HepG2 (cell line): ENCODE measurements around the gene SPCS1. TPM values are rescaled to one million over a fixed set of nuclear protein-coding genes. Genes with fewer than 3 reads are reported as not detected.

Experiments
- CEBPZ ChIP-seq: IDR thresholded peaks from 2 replicates; pipeline ENCODE4 v1.6.1; 2012; ENCODE audit warnings: low read length, improper control_type of control experiment
- DR1 ChIP-seq: sonication (generic); formaldehyde crosslinking; IDR thresholded peaks from 2 replicates; pipeline ENCODE4 v1.8.0; 2021; ENCODE audit warnings: mild to moderate bottlenecking, missing genetic modification reagents, inconsistent platforms
- EHMT2 ChIP-seq: fragments of 200-600 bp; sonication (generic); IDR thresholded peaks from 2 replicates; pipeline ENCODE4 v1.7.0; 2017; ENCODE audit warnings: antibody characterized with exemption, low read depth, low read length, borderline replicate concordance
- IRF1 ChIP-seq: sonication (generic); formaldehyde crosslinking; IDR thresholded peaks from 2 replicates; pipeline ENCODE4 v1.4.0; 2020; ENCODE audit warnings: low read depth, mild to moderate bottlenecking, missing genetic modification reagents
- IRX3 ChIP-seq: sonication (generic); formaldehyde crosslinking; IDR thresholded peaks from 2 replicates; pipeline ENCODE4 v1.8.1; 2023; ENCODE audit warnings: mild to moderate bottlenecking, low read depth, missing genetic modification reagents, borderline replicate concordance
- KAT7 ChIP-seq: IDR thresholded peaks from 2 replicates; pipeline ENCODE4 v1.6.1; 2018; ENCODE audit warnings: borderline replicate concordance, missing compliant biosample characterization
- KDM2A ChIP-seq: sonication (generic); formaldehyde crosslinking; IDR thresholded peaks from 2 replicates; pipeline ENCODE4 v1.4.0; 2020; ENCODE audit warnings: low read depth, missing genetic modification reagents, borderline replicate concordance
- NONO ChIP-seq, 2 experiments: fragments of 450-650 bp in 1 of 2; sonication (generic) in 1 of 2; formaldehyde crosslinking in 1 of 2; IDR thresholded peaks in 1 of 2; conservative IDR thresholded peaks in 1 of 2; 2 replicates each; pipeline versions ENCODE4 v1.6.1 to v1.8.0; 2017 to 2022; ENCODE audit warnings: mild to moderate bottlenecking in 1 of 2, missing genetic modification reagents in 1 of 2, moderate library complexity in 1 of 2
- RCOR2 ChIP-seq: IDR thresholded peaks from 2 replicates; pipeline ENCODE4 v1.6.1; 2016; ENCODE audit warnings: missing biosample characterization, missing genetic modification reagents
- SATB2 ChIP-seq: sonication (generic); formaldehyde crosslinking; IDR thresholded peaks from 2 replicates; pipeline ENCODE4 v1.5.0; 2020; ENCODE audit warnings: missing genetic modification reagents
- SMARCE1 ChIP-seq: fragments of 450-650 bp; IDR thresholded peaks from 2 replicates; pipeline ENCODE4 v1.6.1; 2017; ENCODE audit warnings: borderline replicate concordance
- TCF7 ChIP-seq: sonication (generic); IDR thresholded peaks from 2 replicates; pipeline ENCODE4 v1.6.1; 2016; ENCODE audit warnings: antibody characterized with exemption, low read depth
- TFE3 ChIP-seq: IDR thresholded peaks from 2 replicates; pipeline ENCODE4 v1.6.1; 2016
- ZBTB7A ChIP-seq: sonication (generic); formaldehyde crosslinking; IDR thresholded peaks from 2 replicates; pipeline ENCODE4 v1.8.0; 2022; ENCODE audit warnings: mild to moderate bottlenecking, missing genetic modification reagents
- ZMYM2 ChIP-seq: sonication (generic); formaldehyde crosslinking; IDR thresholded peaks from 2 replicates; pipeline ENCODE4 v1.8.0; 2022; ENCODE audit warnings: mild to moderate bottlenecking, missing genetic modification reagents
- ZNF382 ChIP-seq: sonication (generic); formaldehyde crosslinking; IDR thresholded peaks from 2 replicates; pipeline ENCODE4 v1.5.0; 2020; ENCODE audit warnings: missing genetic modification reagents, mild to moderate bottlenecking, borderline replicate concordance
- ZNF430 ChIP-seq: sonication (generic); formaldehyde crosslinking; IDR thresholded peaks from 2 replicates; pipeline ENCODE4 v1.9.0; 2021; ENCODE audit warnings: mild to moderate bottlenecking, missing genetic modification reagents
- ZNF512B ChIP-seq: sonication (generic); formaldehyde crosslinking; IDR thresholded peaks from 2 replicates; pipeline ENCODE4 v1.5.1; 2020; ENCODE audit warnings: missing genetic modification reagents, mild to moderate bottlenecking, borderline replicate concordance
- ZNF562 ChIP-seq: sonication (generic); formaldehyde crosslinking; IDR thresholded peaks from 2 replicates; pipeline ENCODE4 v1.8.0; 2022; ENCODE audit warnings: missing genetic modification reagents, borderline replicate concordance
- ZNF614 ChIP-seq: IDR thresholded peaks from 2 replicates; pipeline ENCODE4 v1.6.1; 2018; ENCODE audit warnings: missing biosample characterization, missing genetic modification reagents, inconsistent platforms, borderline replicate concordance
- ZSCAN25 ChIP-seq: sonication (generic); formaldehyde crosslinking; IDR thresholded peaks from 2 replicates; pipeline ENCODE4 v1.8.0; 2022; ENCODE audit warnings: mild to moderate bottlenecking, missing genetic modification reagents
- polyA plus RNA-seq, 8 experiments: library from polyadenylated mRNA; depleted of rRNA in 3 of 8; stranded (reverse) in 7 of 8; unstranded in 1 of 8; fragments of >200 nt; fragmentation: Illumina TruSeq in 4 of 8; extraction: Trizol in 4 of 8; gene quantifications; 2 replicates each; pipeline versions ENCODE4 v1.2.1 to v1.2.3, GENCODE V29; 2011 to 2016; ENCODE audit warnings: low read depth in 4 of 8, missing spikeins in 1 of 8, mixed read lengths in 1 of 8; ENCODE audit not compliant: insufficient read depth in 1 of 8
- total RNA-seq, 5 experiments: library from RNA; depleted of rRNA; stranded (reverse); fragments of >200 nt; fragmentation: Illumina TruSeq; extraction: Trizol; gene quantifications; 2 replicates each; pipeline ENCODE4 v1.2.3, GENCODE V29; 2016; ENCODE audit warnings: low read depth in 1 of 5

Gene SPCS1
- total and polyA plus RNA-seq, 2 of the 13 experiments (the other 11 are each of a cell fraction or from before 2014, with no cell fraction given) = 84.6 to 120 TPM

GRCh38 chr3:52704611-52705437 lies 1.1 kb upstream of the SPCS1 start (continued):
- TF ChIP-seq IRF1 (CRISPR knock-in tag) = no peak
- TF ChIP-seq TFE3 (CRISPR knock-in tag) = peak; percentile 87
- TF ChIP-seq KAT7 = no peak
- peak; percentile 67; the same call in 1 of the 2 replicates for TF ChIP-seq DR1 (CRISPR knock-in tag)
- no peak for TF ChIP-seq ZNF382 (CRISPR knock-in tag)
- TF ChIP-seq NONO (IDR thresholded peaks at IDR 0.05) = no peak
- peak; percentile 66 for TF ChIP-seq NONO (CRISPR knock-in tag; conservative IDR thresholded peaks at IDR 0.05)
- 0 out of 2 replicates have a peak, but pooled peaks have one; percentile 30 for TF ChIP-seq SATB2 (CRISPR knock-in tag)
- peak; percentile 97 for TF ChIP-seq TCF7
- no peak for TF ChIP-seq CEBPZ
- peak; percentile 55 for TF ChIP-seq KDM2A (CRISPR knock-in tag)
- no peak for TF ChIP-seq ZNF562 (CRISPR knock-in tag)
- TF ChIP-seq ZNF512B (CRISPR knock-in tag) = no peak
- no peak for TF ChIP-seq ZBTB7A (CRISPR knock-in tag)
- TF ChIP-seq EHMT2 = no peak
- no peak for TF ChIP-seq ZMYM2 (CRISPR knock-in tag)
- no peak for TF ChIP-seq SMARCE1
- peak; percentile 70 for TF ChIP-seq ZNF430
- 0 out of 2 replicates have a peak, but pooled peaks have one; percentile 56 for TF ChIP-seq RCOR2
- TF ChIP-seq ZNF614 = peak; percentile 29; the same call in 1 of the 2 replicates
- 0 out of 2 replicates have a peak, but pooled peaks have one; percentile 13 for TF ChIP-seq IRX3
- TF ChIP-seq ZSCAN25 (CRISPR knock-in tag) = no peak
